Non-pigmented ciliary epithelial cell (primary cell): ENCODE measurements around the gene PGLYRP3.

Experiments used
- DNase-seq: peaks from one replicate; pipeline ENCODE4 v3.0.0-alpha.2; 2010; ENCODE audit warnings: low read depth

Gene PGLYRP3

GRCh38 chr1:153312570-153313186 is at the start of gene PGLYRP3:
TSS of gene PGLYRP3 (minus strand) at chr1:153312952. CDS start at chr1:153310665, 2,287 bp downstream.
- no peak for DNase-seq

GRCh38 chr1:153362187-153362775 is 49.5 kb upstream of the PGLYRP3 start:
- DNase-seq = no peak

GRCh38 chr1:153361480-153362109 is 48.8 kb upstream of the PGLYRP3 start:
- no peak for DNase-seq

GRCh38 chr1:153360592-153361479 is 48.1 kb upstream of the PGLYRP3 start:
- DNase-seq = no peak

GRCh38 chr1:153360190-153360589 is 47.4 kb upstream of the PGLYRP3 start:
- DNase-seq = no peak

GRCh38 chr1:153359241-153359640 is 46.5 kb upstream of the PGLYRP3 start:
- DNase-seq = no peak

- no peak for DNase-seq
These were observed 45.9 kb upstream of the PGLYRP3 start for GRCh38 chr1:153358691-153358975.

GRCh38 chr1:153357853-153358690 is 45.3 kb upstream of the PGLYRP3 start, which contains the start of gene S100A9:
TSS of gene S100A9 (plus strand) at chr1:153357854. CDS start at chr1:153358284, 430 bp downstream.
- DNase-seq = no peak

- no peak for DNase-seq
These were observed 44.5 kb upstream of the PGLYRP3 start for GRCh38 chr1:153357076-153357852.

- no peak for DNase-seq
These were observed 43.8 kb upstream of the PGLYRP3 start for GRCh38 chr1:153356392-153357075.

GRCh38 chr1:153355445-153356071 is 42.8 kb upstream of the PGLYRP3 start:
- DNase-seq = no peak

GRCh38 chr1:153354515-153355193 is 41.9 kb upstream of the PGLYRP3 start:
- DNase-seq = no peak

- DNase-seq = no peak
These were observed 40.6 kb upstream of the PGLYRP3 start for GRCh38 chr1:153353226-153353947.

GRCh38 chr1:153352523-153352922 is 39.8 kb upstream of the PGLYRP3 start:
- peak; percentile 14 for DNase-seq

GRCh38 chr1:153350321-153350957 is 37.7 kb upstream of the PGLYRP3 start:
- no peak for DNase-seq

- no peak for DNase-seq
These were observed 36.9 kb upstream of the PGLYRP3 start for GRCh38 chr1:153349363-153350320.
